GM19351 (cell line): ENCODE results near the gene STK31.
"Not testable (repeated sequence)": the region's sequence is repeated elsewhere in the genome, so short reads cannot be mapped to it uniquely, and the experiment has no call there.

Experiments
- ATAC-seq: cut with Tn5 transposase; IDR thresholded peaks from one replicate; pipeline ENCODE4 v1.9.1; 2021; ENCODE audit warnings: mild to moderate bottlenecking, moderate library complexity; ENCODE audit not compliant: unreplicated experiment

Gene STK31

DNA sequence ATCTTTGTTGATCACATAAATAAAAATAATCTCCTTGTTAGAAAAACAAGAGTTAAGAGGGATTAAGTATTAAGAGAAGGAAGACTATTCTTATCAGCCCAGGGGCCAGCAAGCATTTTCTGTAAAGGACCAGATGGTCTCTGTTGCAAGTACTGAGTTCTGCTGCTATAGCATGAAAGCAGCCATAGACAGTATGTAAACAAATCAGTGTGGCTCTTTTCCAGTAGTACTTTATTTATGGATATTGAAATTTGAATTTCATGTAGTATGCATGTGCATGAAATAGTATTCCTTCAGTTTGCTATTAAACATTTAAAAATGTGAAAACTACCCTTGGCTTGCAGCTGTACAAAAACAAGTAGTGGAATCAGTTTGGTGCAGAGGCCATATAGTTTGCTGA is 81.7 kb downstream of the STK31 start:
- no peak for ATAC-seq

DNA sequence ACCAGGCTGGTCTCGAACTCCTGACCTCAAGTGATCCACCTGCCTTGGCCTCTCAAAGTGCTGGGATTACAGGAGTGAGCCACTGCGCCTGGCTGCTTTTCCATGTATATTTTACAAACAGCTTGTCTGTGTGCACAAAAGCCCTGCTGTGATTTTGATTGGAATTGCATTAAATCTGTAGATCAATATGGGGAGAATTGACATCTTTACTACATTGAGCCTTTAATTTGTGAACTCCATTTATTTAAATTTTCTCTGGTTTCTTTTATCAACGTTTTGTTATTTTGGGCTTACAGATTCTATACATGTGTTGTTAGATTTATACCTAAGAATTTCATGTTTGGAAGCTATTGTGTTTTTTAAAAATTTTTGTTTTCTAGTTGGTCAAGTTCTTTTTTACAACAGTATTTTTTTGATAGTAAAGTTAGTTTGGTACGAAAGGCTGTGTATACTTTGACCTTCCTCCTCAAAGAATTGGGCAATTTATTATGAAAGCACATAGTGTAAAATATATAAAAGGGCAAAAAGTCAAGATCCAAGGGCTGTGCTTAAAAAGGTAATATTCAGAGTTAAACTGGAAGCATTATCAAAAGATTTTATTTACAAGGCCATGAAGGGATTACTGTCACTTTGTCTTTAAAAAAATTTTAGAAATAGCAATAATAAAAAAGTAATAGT is 92.8 kb downstream of the STK31 start:
- ATAC-seq, result no peak

DNA sequence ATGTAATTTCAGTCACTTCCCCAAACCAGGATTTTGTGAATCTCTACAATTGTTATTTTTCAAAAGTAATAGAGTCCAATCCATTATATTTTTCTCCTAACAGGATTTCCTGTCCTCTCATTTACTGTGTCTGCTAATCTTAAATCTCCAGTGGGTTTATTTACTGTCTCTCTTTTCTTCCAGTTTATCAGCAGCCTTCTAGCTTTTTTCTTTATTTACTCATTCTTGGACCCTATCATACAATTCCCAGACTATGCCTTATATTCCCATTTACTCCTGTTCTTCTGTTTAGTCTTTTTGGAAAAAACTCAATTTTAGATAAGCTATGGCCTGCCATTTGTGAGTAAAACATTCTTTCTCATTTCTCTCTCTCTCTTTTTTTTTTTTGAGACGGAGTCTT is 94.7 kb downstream of the STK31 start:
- ATAC-seq, result no peak

DNA sequence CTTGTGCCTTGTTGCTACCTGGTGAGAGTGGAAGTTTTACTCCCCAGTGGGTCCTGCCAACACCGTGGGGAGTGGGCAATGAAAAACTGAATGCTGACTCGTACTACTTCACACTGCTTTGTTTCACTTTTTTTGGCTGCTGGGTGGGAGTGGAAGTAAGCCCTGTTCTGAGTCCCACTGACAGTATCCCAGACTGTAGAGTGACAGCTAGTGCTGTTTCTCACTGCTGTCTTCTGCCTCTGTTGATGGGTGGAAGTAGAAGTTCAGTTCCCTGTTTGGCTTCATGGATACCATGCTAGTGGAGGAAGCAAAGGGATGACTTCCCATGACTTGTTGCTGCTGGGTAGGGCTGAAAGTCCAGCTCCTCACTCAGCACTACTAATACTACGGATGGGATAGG is 98.4 kb downstream of the STK31 start:
- ATAC-seq, result no peak

DNA sequence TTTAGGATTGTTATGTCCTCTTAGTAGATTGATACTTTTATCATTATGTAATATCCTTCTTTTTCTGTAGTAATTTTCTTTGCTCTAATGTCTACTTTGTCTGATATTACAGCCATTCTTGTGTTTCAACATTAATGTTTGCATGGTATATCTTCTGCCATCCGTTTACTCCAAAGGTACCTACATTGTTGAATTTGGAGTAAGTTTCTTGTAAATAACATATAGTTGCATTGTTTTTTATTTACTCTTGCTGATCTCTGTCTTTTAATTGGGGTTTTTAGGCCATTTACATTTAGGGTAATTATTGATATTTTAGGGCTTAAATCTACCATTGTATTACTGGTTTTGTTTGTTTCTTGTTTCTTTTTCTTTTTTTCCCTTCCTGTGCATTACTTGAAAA is 100.1 kb downstream of the STK31 start:
- ATAC-seq, result no peak

DNA sequence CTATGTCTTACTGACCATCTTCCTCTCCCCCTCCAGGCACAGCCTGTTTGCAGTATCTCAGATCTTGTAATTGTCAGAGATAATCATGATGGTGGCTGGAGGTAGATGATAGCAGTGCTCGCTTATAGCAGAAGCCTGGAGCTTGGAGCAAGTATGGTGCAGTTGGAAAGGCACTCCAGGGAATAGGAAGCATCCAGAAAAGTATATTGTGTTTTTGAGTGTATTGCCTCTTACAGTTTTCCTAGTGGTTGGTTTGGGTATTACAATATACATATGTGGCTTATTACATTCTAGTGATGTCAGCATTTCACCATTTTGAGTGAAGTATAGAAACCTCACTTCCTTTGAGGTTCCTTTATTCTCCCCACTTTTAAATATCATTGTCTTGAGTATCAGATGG is 101.5 kb downstream of the STK31 start:
- ATAC-seq, result no peak

DNA sequence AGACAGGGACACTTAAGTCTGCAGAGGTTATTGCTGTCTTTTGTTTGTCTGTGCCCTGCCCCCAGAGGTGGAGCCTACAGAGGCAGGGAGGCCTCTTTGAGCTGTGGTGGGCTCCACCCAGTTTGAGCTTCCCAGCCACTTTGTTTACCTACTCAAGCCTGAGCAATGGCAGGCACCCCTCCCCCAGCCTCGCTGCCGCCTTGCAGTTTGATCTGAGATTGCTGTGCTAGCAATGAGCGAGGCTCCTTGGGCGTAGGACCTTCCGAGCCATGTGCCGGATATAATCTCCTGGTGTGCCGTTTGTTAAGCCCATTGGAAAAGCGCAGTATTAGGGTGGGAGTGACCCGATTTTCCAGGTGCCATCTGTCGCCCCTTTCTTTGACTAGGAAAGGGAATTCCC is 118.1 kb downstream of the STK31 start:
- ATAC-seq, result not testable (repeated sequence)

DNA sequence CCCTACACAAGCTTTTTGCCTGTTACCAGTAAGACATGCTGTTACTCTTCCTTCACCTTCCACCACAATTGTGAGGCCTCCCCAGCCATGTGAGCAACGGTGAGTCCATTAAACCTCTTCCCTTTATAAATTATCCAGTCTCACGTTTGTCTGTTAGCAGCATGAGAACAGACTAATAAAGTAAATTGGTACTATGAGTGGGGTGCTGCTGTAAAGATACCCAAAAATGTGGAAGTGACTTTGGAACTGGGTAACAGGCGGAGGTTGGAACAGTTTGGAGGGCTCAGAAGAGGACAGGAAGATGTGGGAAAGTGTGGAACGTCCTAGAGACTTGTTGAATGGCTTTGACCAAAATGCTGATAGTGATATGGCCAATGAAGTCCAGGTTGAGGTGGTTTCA is 122.7 kb downstream of the STK31 start:
- not testable (repeated sequence) for ATAC-seq

DNA sequence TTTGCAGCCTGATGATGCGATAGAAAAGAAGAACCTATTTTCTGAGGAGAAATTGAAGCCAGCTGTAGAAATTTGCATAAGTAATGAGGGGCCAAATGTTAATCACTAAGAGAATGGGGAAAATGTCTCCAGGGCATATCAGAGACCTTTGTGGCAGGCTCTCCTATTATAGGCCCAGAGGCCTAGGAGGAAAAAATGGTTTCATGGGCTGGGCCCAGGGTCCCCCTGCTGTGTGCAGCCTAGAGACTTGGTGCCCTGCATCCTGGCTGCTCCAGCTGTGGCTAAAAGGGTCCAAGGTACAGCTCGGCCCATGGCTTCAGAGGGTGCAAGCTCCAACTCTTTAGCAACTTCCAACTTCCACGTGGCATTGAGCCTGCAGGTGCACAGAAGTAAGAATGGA is 123.4 kb downstream of the STK31 start:
- no peak for ATAC-seq

DNA sequence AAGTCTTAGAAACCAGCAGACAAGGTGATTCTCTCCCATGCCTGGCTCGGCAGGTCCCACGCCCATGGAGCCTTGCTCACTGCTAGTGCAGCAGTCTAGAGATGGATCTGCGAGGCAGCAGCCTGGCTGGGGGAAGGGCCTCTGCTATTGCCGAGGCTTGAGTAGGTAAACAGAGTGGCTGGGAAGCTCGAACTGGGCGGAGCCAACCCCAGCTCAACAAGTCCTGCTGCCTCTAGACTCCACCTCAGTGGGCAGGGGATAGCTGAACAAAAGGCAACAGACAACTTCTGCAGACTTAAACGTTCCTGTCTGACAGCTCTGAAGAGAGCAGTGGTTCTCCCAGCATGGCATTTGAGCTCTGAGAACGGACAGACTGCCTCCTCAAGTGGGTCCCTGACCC is 134.8 kb downstream of the STK31 start:
- ATAC-seq, result not testable (repeated sequence)

DNA sequence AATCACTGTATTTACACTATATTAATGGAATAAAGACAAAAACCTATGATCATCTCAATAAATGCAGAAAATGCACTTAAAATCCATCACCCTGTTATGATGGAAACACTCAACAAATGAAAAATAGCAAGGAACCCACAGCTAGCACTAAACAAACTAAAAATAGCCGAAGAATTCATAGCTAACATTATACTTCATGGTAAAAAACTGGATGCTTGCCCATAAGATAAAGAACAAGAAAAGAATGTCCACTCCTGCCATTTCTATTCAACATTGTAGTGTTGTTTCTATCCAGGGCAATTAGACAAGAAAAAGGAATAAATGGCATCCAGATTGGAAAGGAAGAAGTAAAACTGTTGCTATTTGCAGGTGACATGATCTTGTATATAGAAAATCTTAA is 142.1 kb downstream of the STK31 start:
- ATAC-seq, result no peak

DNA sequence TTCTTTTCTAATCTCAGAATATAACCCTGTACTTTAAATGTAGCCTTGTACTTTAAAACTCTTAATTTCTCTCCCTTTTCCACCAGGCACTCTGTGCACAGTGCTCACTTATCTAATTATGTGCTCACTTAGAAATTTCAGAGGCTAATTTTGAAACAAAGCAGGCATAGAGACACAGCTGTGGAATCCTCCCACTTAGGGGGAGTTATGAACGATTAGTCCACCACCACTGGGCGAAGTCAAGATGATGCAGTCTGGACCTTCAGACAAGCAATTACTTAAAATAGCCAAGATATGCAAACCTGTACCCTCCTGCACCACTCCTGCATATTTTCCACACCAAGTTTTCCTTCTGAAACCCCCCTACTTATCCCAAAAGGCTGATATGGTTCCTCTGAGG is 143.0 kb downstream of the STK31 start:
- no peak for ATAC-seq

DNA sequence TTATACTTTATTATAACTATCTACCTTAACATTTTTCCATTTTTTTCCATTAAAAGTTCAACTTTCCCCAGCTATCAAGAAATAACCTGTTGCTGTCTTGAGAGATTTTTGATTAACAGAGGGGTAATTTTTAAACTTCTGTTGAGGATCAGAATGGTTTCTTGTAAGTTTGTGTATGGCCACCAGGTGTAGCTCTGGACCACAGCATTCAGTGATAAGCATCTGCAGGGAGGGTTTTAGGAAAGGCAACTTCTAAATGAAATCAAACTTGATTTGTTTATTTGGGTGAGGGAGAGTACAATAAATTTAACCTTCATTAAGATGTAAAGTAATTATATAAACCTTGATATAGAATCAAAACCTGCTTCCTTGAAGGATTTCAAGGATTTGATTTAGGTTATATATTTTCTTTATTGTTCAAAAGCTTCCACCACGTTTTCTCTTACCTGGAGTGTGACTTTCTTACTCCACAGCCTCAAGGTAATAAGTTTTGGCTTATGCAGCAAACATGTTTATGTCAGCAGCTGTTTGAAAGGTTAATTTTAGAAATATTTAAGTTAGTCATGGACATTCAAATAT is 153.3 kb downstream of the STK31 start:
- ATAC-seq, result no peak

DNA sequence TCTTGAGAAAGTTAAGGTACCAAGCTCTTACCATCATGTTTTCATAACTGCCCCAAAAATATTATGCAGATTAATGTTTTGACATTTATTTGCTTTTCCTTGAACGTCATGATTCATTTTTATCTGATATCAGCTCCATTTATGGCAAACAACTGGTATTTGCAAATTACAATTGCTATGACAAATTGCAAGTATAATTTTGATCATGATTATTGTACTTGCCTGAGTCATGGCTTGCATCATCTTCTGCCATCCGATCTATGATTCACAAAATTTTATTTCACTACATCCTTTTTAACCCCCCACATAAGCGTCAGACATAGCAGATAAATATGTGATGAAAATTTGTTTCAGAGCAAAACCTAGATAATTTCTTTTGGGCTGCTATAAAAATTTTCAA is 155.0 kb downstream of the STK31 start:
- no peak for ATAC-seq

DNA sequence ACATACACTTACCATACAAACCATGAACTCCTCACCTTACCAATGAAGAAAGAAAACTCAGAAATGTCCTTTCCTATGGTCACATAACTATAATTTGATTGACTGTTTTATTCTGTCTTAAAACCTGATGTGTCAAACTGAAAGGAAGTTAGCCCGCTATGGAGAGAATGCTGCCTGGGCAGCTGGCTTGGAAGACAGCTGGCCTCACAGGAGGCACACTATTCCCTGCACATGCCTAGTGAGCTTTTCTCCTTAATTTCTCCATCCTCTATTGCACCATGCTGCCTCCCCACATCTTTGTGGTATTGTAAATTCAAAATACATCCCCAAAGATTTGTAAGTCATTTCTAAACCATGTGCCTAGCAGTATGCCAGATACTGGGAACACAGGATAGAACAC is 163.3 kb downstream of the STK31 start:
- ATAC-seq, result no peak

DNA sequence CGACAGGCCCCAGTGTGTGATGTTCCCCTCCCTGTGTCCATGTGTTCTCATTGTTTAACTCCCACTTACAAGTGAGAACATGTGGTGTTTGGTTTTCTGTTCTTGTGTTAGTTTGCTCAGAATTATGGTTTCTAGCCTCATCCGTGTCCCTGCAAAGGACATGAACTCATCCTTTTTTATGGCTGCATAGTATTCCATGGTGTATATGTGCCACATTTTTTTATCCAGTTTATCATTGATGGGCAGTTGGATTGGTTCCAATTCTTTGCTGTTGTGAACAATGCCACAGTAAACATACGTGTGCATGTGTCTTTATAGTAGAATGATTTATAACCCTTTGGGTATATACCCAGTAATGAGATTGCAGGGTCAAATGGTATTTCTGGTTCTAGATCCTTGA is 166.5 kb downstream of the STK31 start:
- ATAC-seq, result not testable (repeated sequence)
